SU-DHL-6 (cell line): Measurements from ENCODE around the gene PMIS2.

Experiments used
- CTCF ChIP-seq: fragments of 200-600 bp; sonication (generic); IDR thresholded peaks from one replicate; pipeline ENCODE4 v1.5.1; 2017; ENCODE audit warnings: antibody characterized with exemption, mild to moderate bottlenecking, low read length, moderate library complexity; ENCODE audit not compliant: insufficient read depth, poor library complexity, severe bottlenecking
- EZH2phosphoT487 ChIP-seq: fragments of 200-600 bp; sonication (generic), shearing (Covaris generic); conservative IDR thresholded peaks from 2 replicates; pipeline ENCODE4 v1.6.1; 2018; ENCODE audit warnings: mild to moderate bottlenecking, antibody characterized with exemption, low read length, moderate library complexity, mixed read lengths

- TF ChIP-seq CTCF (no peak), EZH2phosphoT487 (no peak)
These were observed 25.7 kb upstream of the PMIS2 start for GRCh38 chr19:35560271-35560670.
